GM18499 (cell line): ENCODE data around the gene NDUFA3.
"Not testable (repeated sequence)": the region's sequence is repeated elsewhere in the genome, so short reads cannot be mapped to it uniquely, and the experiment has no call there.

ENCODE experiments used
- ATAC-seq: cut with Tn5 transposase; IDR thresholded peaks from one replicate; pipeline ENCODE4 v1.9.1; 2021; ENCODE audit warnings: moderate number of reproducible peaks; ENCODE audit not compliant: insufficient read depth, unreplicated experiment

NDUFA3 gene

GRCh38 chr19:54102421-54103169 is at the start of gene NDUFA3:
TSS of gene NDUFA3 (plus strand) at chr19:54102855. CDS start at chr19:54102879, 24 bp downstream.
- peak; percentile 55 for ATAC-seq

DNA sequence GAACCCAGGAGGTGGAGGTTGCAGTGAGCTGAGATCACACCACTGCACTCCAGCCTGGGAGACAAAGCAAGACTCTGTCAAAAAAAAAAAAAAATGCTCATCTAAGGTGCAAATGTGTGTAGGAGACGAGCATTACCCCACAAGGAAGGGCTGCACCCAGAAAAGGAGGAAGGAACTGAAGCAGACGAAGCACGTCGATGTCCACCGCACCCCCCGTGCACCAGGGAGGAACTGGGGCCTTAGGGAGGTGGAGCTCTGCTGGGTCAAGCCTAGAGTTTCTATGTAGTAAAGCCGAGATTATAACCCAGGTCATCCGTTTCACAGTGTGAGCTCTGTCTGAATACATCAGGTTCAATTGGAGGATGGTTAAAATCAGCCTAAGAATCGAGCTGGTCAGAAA is 40.0 kb upstream of the NDUFA3 start:
- ATAC-seq = no peak

DNA sequence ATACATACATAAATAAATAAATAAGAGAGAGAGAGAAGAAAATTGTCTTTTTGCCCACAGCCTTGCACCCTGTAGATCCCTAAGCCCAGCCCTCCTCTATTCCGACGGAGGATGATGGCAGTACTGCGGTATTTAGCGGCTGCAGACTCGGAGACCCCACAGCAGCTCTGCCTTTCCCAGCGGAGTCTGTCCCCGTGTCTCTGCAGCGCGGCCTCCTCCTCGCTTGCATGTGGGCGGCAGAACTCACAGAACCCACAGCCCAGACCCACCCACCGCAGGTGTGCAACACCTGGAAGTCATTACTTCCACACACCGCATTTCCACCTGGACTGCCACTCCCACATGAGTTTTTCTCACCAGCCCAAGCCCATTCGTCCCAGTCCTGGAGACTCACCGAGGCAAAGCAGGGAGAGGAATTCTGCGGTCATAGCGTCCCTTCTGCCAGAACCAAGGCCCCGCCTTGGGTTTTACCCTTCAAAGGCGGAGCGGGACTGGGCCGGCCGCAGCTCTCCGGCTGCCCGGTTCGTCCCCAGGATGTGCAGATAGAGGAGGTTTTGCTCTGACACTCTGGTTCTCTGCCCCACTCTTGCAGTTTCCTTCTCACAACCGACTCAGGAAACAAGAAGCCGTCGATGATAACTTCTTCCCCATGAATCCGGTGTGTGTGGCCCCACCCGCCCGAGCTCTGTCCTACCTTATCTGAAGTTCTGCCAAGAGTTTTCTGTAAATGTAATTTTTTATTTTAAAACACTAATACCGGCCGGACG is 39.1 kb upstream of the NDUFA3 start, which contains the start of gene VSTM1:
VSTM1 (minus strand) TSS at position 548 of the 767 bp plus-strand sequence; CDS start at position 428, 120 bp downstream.
- no peak for ATAC-seq

GRCh38 chr19:54069470-54069869 is 33.2 kb upstream of the NDUFA3 start:
- no peak for ATAC-seq

GRCh38 chr19:54073829-54074228 is 28.8 kb upstream of the NDUFA3 start:
- ATAC-seq = no peak

DNA sequence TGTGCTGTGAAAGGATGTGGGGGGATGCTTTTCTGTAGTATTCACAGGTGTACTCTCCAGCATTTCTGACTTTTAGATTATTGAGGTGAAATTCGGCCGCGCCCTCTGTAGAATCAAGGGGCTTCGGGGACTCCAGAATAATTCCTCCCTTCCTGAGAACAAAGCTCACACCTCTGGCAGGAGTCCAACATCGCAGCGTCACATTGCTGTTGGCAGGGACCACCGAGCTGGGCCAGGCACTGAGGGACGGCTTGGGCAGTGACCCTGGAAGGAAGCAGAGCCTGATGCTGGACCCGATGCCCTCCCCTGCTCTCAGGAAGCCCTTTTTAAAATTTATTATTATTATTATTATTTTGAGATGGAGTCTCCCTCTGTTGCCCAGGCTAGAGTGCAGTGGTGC is 27.8 kb upstream of the NDUFA3 start:
- no peak for ATAC-seq

DNA sequence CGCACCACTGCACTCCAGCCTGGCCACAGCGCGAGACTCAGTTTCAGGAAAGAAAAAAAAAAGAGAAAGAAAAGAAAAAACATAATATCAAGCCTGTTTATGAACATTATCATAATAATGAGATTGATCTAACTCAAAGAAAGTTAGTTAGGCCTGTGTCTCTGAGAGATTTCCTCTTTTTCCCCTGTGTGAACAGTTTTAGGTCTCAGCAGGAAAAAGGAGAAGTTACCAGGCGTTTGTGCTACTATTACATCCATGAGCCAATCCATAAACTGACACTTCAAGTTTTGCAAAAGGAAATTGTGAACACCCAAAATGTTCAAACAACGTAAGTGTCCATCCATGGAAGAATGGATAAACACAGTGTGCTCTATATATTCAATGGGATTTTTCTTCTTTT is 25.3 kb upstream of the NDUFA3 start:
- ATAC-seq = no peak

- no peak for ATAC-seq
Measured at GRCh38 chr19:54081032-54081431, 21.6 kb upstream of the NDUFA3 start, which contains the start of gene TARM1. TSS of gene TARM1 (minus strand) at chr19:54081365. CDS start at chr19:54081340, 25 bp downstream.

GRCh38 chr19:54084410-54084809 is 18.2 kb upstream of the NDUFA3 start:
- ATAC-seq = no peak

GRCh38 chr19:54094426-54095000 is 8.1 kb upstream of the NDUFA3 start:
- no peak for ATAC-seq

- no peak for ATAC-seq
Measured at GRCh38 chr19:54095136-54095858, 7.4 kb upstream of the NDUFA3 start.

DNA sequence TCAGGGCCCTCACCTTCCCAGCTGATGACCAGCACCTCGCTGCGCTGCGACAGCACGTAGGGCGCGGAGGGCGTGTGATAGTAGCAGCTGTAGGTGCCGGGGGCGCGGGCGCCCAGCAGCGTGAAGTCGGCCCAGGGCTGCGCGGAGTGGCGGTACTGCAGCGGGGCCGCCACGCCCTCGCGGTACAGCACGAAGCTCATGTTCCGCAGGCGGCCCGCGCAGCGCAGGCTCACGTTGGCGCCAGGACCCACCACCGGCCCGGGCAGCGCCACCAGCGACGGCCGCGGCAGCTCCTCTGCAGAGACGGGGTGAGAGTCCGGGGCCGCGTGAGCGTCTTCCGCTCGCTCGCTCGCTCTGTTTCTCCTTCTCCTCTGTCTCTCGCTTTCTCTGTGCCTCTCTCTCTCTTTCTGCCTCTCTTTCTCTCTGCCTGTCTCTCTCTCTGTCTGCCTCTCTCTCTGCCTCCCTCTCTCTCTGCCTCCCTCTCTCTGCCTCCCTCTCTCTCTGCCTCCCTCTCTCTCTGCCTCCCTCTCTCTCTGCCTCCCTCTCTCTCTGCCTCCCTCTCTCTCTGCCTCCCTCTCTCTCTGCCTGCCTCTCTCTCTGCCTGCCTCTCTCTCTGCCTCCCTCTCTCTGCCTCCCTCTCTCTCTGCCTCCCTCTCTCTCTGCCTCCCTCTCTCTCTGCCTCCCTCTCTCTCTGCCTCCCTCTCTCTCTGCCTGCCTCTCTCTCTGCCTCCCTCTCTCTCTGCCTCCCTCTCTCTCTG is 6.6 kb upstream of the NDUFA3 start:
- not testable (repeated sequence) for ATAC-seq

DNA sequence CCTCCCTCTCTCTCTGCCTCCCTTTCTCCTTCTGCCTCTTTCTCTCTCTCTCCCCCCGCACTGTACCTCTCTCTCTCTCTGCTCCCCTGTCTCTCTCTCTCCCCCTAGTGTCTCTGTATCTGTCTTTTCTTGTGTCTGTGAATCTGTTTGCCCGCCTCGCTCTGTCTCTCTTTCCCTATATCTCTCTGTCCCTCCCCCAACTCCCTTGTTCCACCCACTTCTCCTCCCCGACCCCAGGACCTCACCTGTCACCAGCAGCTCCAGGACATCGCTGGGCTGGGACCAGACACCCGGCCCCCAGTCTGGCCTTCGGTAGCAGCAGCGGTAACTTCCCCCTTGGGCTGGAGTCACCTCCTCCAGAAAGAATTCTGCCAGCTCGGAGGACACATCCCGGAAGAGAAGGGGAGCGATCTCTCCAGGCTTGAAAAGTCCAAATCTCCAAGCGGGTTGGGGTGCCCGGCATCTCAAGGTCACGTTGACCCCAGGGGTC is 6.0 kb upstream of the NDUFA3 start:
- no peak for ATAC-seq

- ATAC-seq = no peak
Measured at GRCh38 chr19:54099190-54099902, 3.3 kb upstream of the NDUFA3 start.

DNA sequence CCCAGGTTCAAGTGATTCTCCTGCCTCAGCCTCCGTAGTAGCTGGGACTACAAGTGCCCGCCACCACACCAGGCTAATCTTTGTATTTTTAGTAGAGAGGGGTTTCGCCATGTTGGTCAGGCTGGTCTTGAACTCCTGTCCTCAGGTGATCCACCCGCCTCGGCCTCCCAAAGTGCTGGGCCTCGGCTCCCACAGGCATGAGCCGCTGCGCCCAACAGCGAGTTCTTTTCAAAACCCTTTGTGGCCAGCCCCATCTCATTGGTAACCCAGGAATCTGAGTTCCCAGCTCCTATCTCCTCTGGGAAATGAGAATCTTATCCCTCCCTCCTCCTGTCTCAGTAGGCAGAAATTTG is 2.8 kb upstream of the NDUFA3 start:
- not testable (repeated sequence) for ATAC-seq

DNA sequence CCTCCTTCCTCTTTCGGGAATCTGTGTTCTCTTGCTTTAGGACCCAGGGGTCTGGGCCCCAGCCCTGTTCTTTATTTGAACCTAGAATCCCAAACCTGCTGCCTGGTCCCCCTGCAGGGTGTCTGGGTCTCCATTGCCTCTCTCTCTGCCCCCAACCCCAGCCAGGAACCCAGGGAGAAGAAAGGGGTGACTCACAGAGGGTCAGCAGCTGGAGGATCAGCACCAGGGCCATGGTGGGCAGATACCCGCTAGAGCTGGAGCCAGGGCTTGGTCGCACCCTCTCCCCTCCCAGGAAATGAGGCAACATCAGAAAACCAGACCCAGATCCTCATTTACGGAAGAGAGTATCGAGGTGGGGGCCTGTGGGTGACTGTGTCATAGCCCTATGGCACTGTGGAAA is 2.1 kb upstream of the NDUFA3 start, which contains the start of gene OSCAR:
OSCAR (minus strand) TSS at position 243 of the 400 bp plus-strand sequence; CDS start at position 232, 11 bp downstream.
- no peak for ATAC-seq

DNA sequence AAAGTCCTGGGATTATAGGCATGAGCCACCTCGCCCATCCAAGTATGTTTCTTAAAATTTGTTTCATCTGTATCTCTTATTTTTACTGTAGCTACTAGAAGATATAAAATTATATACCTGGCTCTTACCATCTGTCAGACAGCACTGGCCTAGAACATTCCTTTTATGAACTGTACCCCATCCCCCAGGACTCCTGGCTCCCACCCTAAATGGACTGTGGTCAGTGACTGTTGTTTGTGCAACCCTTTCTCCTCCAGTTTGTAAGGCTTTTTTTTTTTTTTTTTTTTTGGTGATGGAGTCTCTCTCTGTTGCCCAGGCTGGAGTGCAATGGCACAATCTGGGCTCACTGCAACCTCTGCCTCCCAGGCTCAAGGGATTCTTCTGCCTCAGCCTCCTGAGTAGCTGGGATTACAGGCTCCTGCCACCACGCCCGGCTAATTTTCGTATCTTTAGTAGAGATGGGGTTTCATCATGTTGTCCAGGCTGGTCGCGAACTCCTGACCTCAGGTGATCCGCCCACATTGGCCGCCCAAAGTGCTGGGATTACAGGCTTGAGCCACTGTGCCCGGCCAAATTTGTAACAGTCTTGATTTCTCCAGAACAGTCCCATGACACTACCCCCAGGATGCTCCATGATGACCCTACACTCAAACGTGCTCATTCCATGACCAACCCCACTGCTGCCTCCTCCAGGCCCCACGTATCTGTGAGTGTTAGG is 2.5 kb downstream of the NDUFA3 start:
- ATAC-seq = no peak

DNA sequence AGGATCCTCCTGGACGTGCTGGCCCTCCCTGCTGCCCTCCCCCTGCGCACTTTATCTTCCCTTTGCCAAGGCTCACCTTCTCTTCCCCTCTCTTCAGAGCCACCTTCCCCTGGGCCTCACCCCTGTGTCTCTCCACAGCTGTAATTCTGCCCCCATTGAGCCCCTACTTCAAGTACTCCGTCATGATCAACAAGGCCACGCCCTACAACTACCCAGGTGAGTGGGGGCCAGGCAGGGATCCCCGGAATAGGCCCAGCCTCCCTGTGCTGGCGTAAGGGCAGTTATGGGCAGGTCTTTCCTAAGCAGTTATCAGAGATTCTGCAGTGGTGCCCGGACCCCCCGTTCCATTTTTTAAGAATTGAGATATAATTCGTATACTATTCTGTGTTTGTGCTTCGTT is 3.1 kb downstream of the NDUFA3 start:
- ATAC-seq = no peak
